ENCODE results near the gene CACNA1F. TPM values are rescaled to one million over a fixed set of nuclear protein-coding genes. Genes with fewer than 3 reads are reported as not detected.
A peak's percentile ranks its signal among the peaks of the same experiment; 100 is the strongest.

CACNA1F gene
- total and polyA plus RNA-seq, 9 of the 15 experiments (the other 6 are each of a cell fraction or from before 2014, with no cell fraction given): under 0.01 to 0.41 (median 0.03) TPM; not detected in 3

DNA sequence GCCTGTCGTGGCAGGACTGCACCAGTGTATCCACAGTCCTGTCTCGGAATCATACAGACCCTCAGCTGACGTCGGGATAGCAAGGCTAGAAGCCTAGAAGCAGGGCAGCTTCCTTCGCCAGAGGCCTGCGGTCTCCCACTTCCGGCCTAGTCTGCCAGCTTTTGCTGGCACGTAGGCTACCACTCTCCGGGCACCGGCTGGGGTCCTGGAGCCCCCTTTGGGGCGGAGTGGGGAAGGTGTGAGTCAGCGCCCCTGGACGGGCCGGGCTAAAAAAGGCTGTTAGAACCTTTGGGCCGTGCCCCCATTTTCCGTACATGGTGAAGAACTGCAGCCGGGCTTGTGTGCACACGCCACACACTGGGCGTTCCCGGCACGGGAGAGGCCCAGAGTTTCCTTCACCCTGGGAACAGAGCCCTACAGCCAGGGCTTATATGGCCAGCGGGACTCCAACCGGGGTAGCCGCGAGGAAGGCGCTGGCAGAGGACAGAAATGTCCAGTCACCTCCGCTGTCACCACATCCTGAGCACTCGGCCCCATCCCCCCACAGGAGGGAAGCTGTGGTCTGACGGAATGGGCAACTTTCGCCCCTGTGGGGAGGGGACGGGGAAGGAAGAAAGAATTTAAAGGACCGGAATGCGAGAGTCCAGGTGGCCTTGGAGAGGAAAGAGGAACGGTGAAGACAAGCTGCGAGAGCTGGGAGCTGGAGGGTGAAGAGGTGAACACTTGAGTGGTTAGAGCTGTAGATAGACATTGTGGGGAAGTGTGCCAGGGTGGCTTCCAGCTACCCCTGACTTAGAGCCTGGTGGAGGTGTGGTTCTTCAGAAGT lies 66.0 kb downstream of the CACNA1F start (continued):
- TF ChIP-seq, protein P1, sequence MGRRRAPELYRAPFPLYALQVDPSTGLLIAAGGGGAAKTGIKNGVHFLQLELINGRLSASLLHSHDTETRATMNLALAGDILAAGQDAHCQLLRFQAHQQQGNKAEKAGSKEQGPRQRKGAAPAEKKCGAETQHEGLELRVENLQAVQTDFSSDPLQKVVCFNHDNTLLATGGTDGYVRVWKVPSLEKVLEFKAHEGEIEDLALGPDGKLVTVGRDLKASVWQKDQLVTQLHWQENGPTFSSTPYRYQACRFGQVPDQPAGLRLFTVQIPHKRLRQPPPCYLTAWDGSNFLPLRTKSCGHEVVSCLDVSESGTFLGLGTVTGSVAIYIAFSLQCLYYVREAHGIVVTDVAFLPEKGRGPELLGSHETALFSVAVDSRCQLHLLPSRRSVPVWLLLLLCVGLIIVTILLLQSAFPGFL (CRISPR knock-in tag; IDR thresholded peaks at IDR 0.05): no peak
- TF ChIP-seq ARHGAP35 (IDR thresholded peaks at IDR 0.05; ENCODE audit: partially characterized antibody): no peak
- no peak for TF ChIP-seq THRAP3 (IDR thresholded peaks at IDR 0.05; ENCODE audit: borderline replicate concordance)
- TF ChIP-seq, protein P2, sequence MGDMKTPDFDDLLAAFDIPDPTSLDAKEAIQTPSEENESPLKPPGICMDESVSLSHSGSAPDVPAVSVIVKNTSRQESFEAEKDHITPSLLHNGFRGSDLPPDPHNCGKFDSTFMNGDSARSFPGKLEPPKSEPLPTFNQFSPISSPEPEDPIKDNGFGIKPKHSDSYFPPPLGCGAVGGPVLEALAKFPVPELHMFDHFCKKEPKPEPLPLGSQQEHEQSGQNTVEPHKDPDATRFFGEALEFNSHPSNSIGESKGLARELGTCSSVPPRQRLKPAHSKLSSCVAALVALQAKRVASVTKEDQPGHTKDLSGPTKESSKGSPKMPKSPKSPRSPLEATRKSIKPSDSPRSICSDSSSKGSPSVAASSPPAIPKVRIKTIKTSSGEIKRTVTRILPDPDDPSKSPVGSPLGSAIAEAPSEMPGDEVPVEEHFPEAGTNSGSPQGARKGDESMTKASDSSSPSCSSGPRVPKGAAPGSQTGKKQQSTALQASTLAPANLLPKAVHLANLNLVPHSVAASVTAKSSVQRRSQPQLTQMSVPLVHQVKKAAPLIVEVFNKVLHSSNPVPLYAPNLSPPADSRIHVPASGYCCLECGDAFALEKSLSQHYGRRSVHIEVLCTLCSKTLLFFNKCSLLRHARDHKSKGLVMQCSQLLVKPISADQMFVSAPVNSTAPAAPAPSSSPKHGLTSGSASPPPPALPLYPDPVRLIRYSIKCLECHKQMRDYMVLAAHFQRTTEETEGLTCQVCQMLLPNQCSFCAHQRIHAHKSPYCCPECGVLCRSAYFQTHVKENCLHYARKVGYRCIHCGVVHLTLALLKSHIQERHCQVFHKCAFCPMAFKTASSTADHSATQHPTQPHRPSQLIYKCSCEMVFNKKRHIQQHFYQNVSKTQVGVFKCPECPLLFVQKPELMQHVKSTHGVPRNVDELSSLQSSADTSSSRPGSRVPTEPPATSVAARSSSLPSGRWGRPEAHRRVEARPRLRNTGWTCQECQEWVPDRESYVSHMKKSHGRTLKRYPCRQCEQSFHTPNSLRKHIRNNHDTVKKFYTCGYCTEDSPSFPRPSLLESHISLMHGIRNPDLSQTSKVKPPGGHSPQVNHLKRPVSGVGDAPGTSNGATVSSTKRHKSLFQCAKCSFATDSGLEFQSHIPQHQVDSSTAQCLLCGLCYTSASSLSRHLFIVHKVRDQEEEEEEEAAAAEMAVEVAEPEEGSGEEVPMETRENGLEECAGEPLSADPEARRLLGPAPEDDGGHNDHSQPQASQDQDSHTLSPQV (IDR thresholded peaks at IDR 0.05): peak; percentile 88
- peak; percentile 62 for TF ChIP-seq DPF2 (IDR thresholded peaks at IDR 0.05)
- peak; percentile 61 for TF ChIP-seq HMGN3 (IDR thresholded peaks at IDR 0.05; ENCODE audit: borderline replicate concordance, extremely low read depth, insufficient read length, low read depth, low read length)
- TF ChIP-seq ZNF212 (CRISPR knock-in tag; IDR thresholded peaks at IDR 0.05): no peak
- TF ChIP-seq HDAC2 (IDR thresholded peaks at IDR 0.05): 0 out of 2 replicates have a peak, but pooled peaks have one; percentile 12
- TF ChIP-seq, protein P3, sequence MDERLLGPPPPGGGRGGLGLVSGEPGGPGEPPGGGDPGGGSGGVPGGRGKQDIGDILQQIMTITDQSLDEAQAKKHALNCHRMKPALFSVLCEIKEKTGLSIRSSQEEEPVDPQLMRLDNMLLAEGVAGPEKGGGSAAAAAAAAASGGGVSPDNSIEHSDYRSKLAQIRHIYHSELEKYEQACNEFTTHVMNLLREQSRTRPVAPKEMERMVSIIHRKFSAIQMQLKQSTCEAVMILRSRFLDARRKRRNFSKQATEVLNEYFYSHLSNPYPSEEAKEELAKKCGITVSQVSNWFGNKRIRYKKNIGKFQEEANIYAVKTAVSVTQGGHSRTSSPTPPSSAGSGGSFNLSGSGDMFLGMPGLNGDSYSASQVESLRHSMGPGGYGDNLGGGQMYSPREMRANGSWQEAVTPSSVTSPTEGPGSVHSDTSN (CRISPR knock-in tag; IDR thresholded peaks at IDR 0.05; ENCODE audit: low read depth): no peak
- TF ChIP-seq, protein P3 (tag; conservative IDR thresholded peaks at IDR 0.05; ENCODE audit: low read depth): no peak
- TF ChIP-seq NRF1 (conservative IDR thresholded peaks at IDR 0.05 in 1 of 2, IDR thresholded peaks at IDR 0.05 in 1 of 2): peak; percentile 16 to 37; a peak in 1 of 4 replicates
- TF ChIP-seq ZNF224 (CRISPR knock-in tag; IDR thresholded peaks at IDR 0.05): no peak
- peak; percentile 7; the same call in 1 of the 2 replicates for TF ChIP-seq ZNF76 (CRISPR knock-in tag; IDR thresholded peaks at IDR 0.05; ENCODE audit: borderline replicate concordance)
- no peak for TF ChIP-seq ZNF707 (CRISPR knock-in tag; conservative IDR thresholded peaks at IDR 0.05)
- TF ChIP-seq GABPA (tag; conservative IDR thresholded peaks at IDR 0.05; ENCODE audit: low read depth): peak; percentile 65
- TF ChIP-seq MEF2A (IDR thresholded peaks at IDR 0.05; ENCODE audit: control insufficient read depth, low read depth, low read length): no peak
- no peak for TF ChIP-seq RBM17 (IDR thresholded peaks at IDR 0.05; ENCODE audit: borderline replicate concordance, low read depth, low read length)
- TF ChIP-seq, protein P4, sequence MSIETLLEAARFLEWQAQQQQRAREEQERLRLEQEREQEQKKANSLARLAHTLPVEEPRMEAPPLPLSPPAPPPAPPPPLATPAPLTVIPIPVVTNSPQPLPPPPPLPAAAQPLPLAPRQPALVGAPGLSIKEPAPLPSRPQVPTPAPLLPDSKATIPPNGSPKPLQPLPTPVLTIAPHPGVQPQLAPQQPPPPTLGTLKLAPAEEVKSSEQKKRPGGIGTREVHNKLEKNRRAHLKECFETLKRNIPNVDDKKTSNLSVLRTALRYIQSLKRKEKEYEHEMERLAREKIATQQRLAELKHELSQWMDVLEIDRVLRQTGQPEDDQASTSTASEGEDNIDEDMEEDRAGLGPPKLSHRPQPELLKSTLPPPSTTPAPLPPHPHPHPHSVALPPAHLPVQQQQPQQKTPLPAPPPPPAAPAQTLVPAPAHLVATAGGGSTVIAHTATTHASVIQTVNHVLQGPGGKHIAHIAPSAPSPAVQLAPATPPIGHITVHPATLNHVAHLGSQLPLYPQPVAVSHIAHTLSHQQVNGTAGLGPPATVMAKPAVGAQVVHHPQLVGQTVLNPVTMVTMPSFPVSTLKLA (conservative IDR thresholded peaks at IDR 0.05): peak in 1 of 2 experiments; percentile 25; a peak in 2 of 4 replicates
